Right lobe of liver (tissue), 4 donors: ENCODE data around the gene DCDC1.

Experiments
- CTCF ChIP-seq, 4 donors: fragments of 200-600 bp in 3 of 4; fragments of 450-650 bp in 1 of 4; IDR thresholded peaks; one replicate each; pipeline versions ENCODE4 v1.5.1 to v1.8.0; 2016 to 2022; ENCODE audit warnings: antibody characterized with exemption in 4 of 4, mild to moderate bottlenecking in 2 of 4
- POLR2A ChIP-seq: fragments of 450-650 bp; IDR thresholded peaks from one replicate; pipeline ENCODE4 v1.6.1; 2017; ENCODE audit warnings: antibody characterized with exemption, mild to moderate bottlenecking
- donor health status: DM: no; HTN: no; CAD: no.
- donor health status: DM: no; HTN: no; CAD: no.
- donor health status: DM: no; HTN: yes; CAD: no.

GRCh38 chr11:30917266-30917665 lies 452.3 kb downstream of the DCDC1 start:
- TF ChIP-seq POLR2A (no peak), CTCF (IDR thresholded peaks at IDR 0.05) (no peak)
